H9 (cell line): ENCODE results near the gene NFKBIZ. TPM values are rescaled to one million over a fixed set of nuclear protein-coding genes. Genes with fewer than 3 reads are reported as not detected.

Source experiments
- DNase-seq: peaks from one replicate; pipeline ENCODE4 v3.0.0-alpha.2; 2017
- H2AFZ ChIP-seq: one replicate; pipeline ENCODE4 v1.6.1; 2013; ENCODE audit warnings: mild to moderate bottlenecking, low read length, control low read depth, moderate library complexity
- H2AK5ac ChIP-seq: 2 replicates; pipeline ENCODE4 v1.6.1; 2013; ENCODE audit warnings: low read length, control low read depth, mixed read lengths; ENCODE audit not compliant: insufficient read length
- H2BK120ac ChIP-seq: one replicate; pipeline ENCODE4 v1.6.1; 2013; ENCODE audit warnings: low read depth, mild to moderate bottlenecking, low read length, control low read depth, inconsistent platforms; ENCODE audit not compliant: poor library complexity, severe bottlenecking
- H2BK12ac ChIP-seq: 2 replicates; pipeline ENCODE4 v1.6.1; 2013; ENCODE audit warnings: low read length, control low read depth, mixed read lengths, low read depth; ENCODE audit not compliant: insufficient read length
- H2BK15ac ChIP-seq: 2 replicates; pipeline ENCODE4 v1.6.1; 2013; ENCODE audit warnings: low read depth, low read length, control low read depth
- H2BK20ac ChIP-seq: one replicate; pipeline ENCODE4 v1.6.1; 2013; ENCODE audit warnings: low read depth, mild to moderate bottlenecking, low read length, control low read depth, inconsistent platforms; ENCODE audit not compliant: poor library complexity, severe bottlenecking
- H2BK5ac ChIP-seq: 2 replicates; pipeline ENCODE4 v1.6.1; 2013; ENCODE audit warnings: low read length, control low read depth, mixed read lengths; ENCODE audit not compliant: insufficient read length
- H3K14ac ChIP-seq: 2 replicates; pipeline ENCODE4 v1.6.1; 2013; ENCODE audit warnings: low read length, control low read depth; ENCODE audit not compliant: insufficient read depth
- H3K18ac ChIP-seq: 2 replicates; pipeline ENCODE4 v1.6.1; 2013; ENCODE audit warnings: low read depth, mild to moderate bottlenecking, mixed read lengths, low read length, control low read depth; ENCODE audit not compliant: insufficient read length
- H3K23ac ChIP-seq: 2 replicates; pipeline ENCODE4 v1.6.1; 2013; ENCODE audit warnings: low read length, control low read depth, mixed read lengths, low read depth; ENCODE audit not compliant: insufficient read length
- H3K23me2 ChIP-seq: 2 replicates; pipeline ENCODE4 v1.6.1; 2013; ENCODE audit warnings: low read depth, mild to moderate bottlenecking, mixed read lengths, low read length, control low read depth; ENCODE audit not compliant: insufficient read length, poor library complexity, severe bottlenecking
- H3K27ac ChIP-seq: 2 replicates; pipeline ENCODE4 v1.5.1; 2013; ENCODE audit warnings: low read length, control low read depth, mixed read lengths, low read depth; ENCODE audit not compliant: insufficient read length
- H3K27me3 ChIP-seq: 2 replicates; pipeline ENCODE4 v1.6.1; 2013; ENCODE audit warnings: low read length, control low read depth, inconsistent platforms; ENCODE audit not compliant: insufficient read depth
- H3K4ac ChIP-seq: 2 replicates; pipeline ENCODE4 v1.6.1; 2013; ENCODE audit warnings: low read depth, mild to moderate bottlenecking, control low read depth, inconsistent platforms, low read length, moderate library complexity
- H3K4me1 ChIP-seq: 2 replicates; pipeline ENCODE4 v1.6.1; 2013; ENCODE audit warnings: low read length, control low read depth, inconsistent platforms; ENCODE audit not compliant: insufficient read depth
- H3K4me2 ChIP-seq: 2 replicates; pipeline ENCODE4 v1.6.1; 2013; ENCODE audit warnings: low read length, control low read depth, mixed read lengths; ENCODE audit not compliant: insufficient read length, insufficient read depth
- H3K56ac ChIP-seq: 2 replicates; pipeline ENCODE4 v1.6.1; 2013; ENCODE audit warnings: low read depth, mild to moderate bottlenecking, mixed read lengths, low read length, control low read depth; ENCODE audit not compliant: insufficient read length
- H3K79me1 ChIP-seq: 2 replicates; pipeline ENCODE4 v1.6.1; 2013; ENCODE audit warnings: low read depth, mild to moderate bottlenecking, moderate library complexity, low read length, control low read depth, inconsistent platforms; ENCODE audit not compliant: insufficient read depth, poor library complexity, severe bottlenecking
- H3K79me2 ChIP-seq: 2 replicates; pipeline ENCODE4 v1.6.1; 2013; ENCODE audit warnings: low read length, control low read depth, inconsistent platforms; ENCODE audit not compliant: insufficient read depth
- H3K9ac ChIP-seq: 2 replicates; pipeline ENCODE4 v1.6.1; 2013; ENCODE audit warnings: low read length, control low read depth, mixed read lengths; ENCODE audit not compliant: insufficient read length; ENCODE audit errors: extremely low read depth
- H3K9me3 ChIP-seq: one replicate; pipeline ENCODE4 v1.6.1; 2013; ENCODE audit warnings: low read depth, low read length, inconsistent platforms; ENCODE audit not compliant: control insufficient read depth
- H3T11ph ChIP-seq: one replicate; pipeline ENCODE4 v1.6.1; 2013; ENCODE audit warnings: mild to moderate bottlenecking, low read length, control low read depth, inconsistent platforms
- H4K20me1 ChIP-seq: one replicate; pipeline ENCODE4 v1.6.1; 2013; ENCODE audit not compliant: control insufficient read depth, insufficient read length, insufficient read depth
- H4K5ac ChIP-seq: 2 replicates; pipeline ENCODE4 v1.6.1; 2013; ENCODE audit warnings: low read depth, mild to moderate bottlenecking, mixed read lengths, low read length, control low read depth; ENCODE audit not compliant: insufficient read length
- H4K8ac ChIP-seq: replicated peaks from 2 replicates; pipeline ENCODE4 v1.6.1; 2013; ENCODE audit warnings: low read length, control low read depth, mixed read lengths, low read depth; ENCODE audit not compliant: insufficient read length
- H4K91ac ChIP-seq: 2 replicates; pipeline ENCODE4 v1.6.1; 2013; ENCODE audit warnings: low read depth, mild to moderate bottlenecking, moderate library complexity, mixed read lengths, low read length, control low read depth; ENCODE audit not compliant: insufficient read length
- H3K27ac Mint-ChIP-seq, 3 experiments: 2 replicates in 2 of 3; 3 replicates in 1 of 3; pipeline ENCODE4 v1.8.0; 2020 to 2021; ENCODE audit warnings: mixed read lengths in 3 of 3, mild to moderate bottlenecking in 1 of 3, moderate library complexity in 1 of 3
- H3K27me3 Mint-ChIP-seq: 2 replicates; pipeline ENCODE4 v1.8.0; 2021; ENCODE audit warnings: low read depth, mild to moderate bottlenecking, moderate library complexity, mixed read lengths
- H3K36me3 Mint-ChIP-seq, 3 experiments: 2 replicates in 2 of 3; 3 replicates in 1 of 3; pipeline ENCODE4 v1.8.0; 2020 to 2021; ENCODE audit warnings: low read depth in 3 of 3, mixed read lengths in 3 of 3; ENCODE audit not compliant: insufficient read depth in 1 of 3
- H3K4me1 Mint-ChIP-seq, 2 experiments: 2 replicates each; pipeline ENCODE4 v1.8.0; 2020; ENCODE audit warnings: mixed read lengths in 2 of 2
- H3K4me3 Mint-ChIP-seq, 2 experiments: 2 replicates in 1 of 2; 3 replicates in 1 of 2; pipeline ENCODE4 v1.8.0; 2020 to 2021; ENCODE audit warnings: mild to moderate bottlenecking in 2 of 2, mixed read lengths in 2 of 2, moderate library complexity in 1 of 2
- H3K9me3 Mint-ChIP-seq, 2 experiments: 2 replicates in 1 of 2; 3 replicates in 1 of 2; pipeline ENCODE4 v1.8.0; 2020; ENCODE audit warnings: mild to moderate bottlenecking in 2 of 2, mixed read lengths in 2 of 2, moderate library complexity in 1 of 2
- whole genome bisulfite sequencing: extraction: QIAGEN DNeasy Blood & Tissue Kit; methylation state at CpG from one replicate; pipeline ENCODE4 v1.1.7; 2013; ENCODE audit warnings: missing lambda C conversion rate, low lambda C conversion rate, mixed read lengths; ENCODE audit not compliant: insufficient read length; ENCODE audit errors: extremely low coverage; 5-methylcytosine and 5-hydroxymethylcytosine counted together
- total RNA-seq: library from RNA; stranded (reverse); gene quantifications from 2 replicates; pipeline ENCODE4 v1.2.1, GENCODE V29; 2021
- TF ChIP-seq, protein P1 (sequence below): fragments of 200-600 bp; sonication (generic); conservative IDR thresholded peaks from 3 replicates; pipeline ENCODE4 v1.8.0; 2021; ENCODE audit warnings: antibody characterized with exemption, mild to moderate bottlenecking

Gene NFKBIZ
- total RNA-seq, 1 experiment from 2014 or later, result 11.1 TPM

DNA sequence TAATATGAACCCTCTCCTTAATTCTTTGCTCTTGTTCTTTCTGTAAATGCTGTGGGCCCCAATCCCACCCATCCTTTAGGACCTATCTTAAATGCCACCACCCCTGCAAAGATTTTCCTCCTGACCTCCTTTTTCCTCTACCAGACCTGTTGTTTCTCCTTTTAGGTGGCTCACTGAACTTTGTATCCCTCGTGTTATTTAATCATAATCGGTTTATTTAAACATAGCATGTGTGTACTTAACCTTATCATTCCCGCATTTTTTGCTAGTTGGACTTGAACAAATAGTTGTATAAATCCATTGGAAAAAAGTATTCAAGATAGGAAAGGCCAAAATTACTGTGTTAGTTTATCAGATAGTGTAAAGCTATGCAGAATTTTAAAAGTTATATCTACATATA lies 988 bp upstream of the NFKBIZ start:
- H3K4me1 Mint-ChIP-seq, result peaks cover 34 to 42% of the 10 kb centered on the region in 2 experiments
- no peak overlapping the region for H2AFZ ChIP-seq

More for the DNA sequence above, 988 bp upstream of the NFKBIZ start:
- Histone ChIP-seq H3K56ac (no peak overlapping the region), H2BK12ac (no peak overlapping the region), H3K27me3 (no peaks in the 10 kb centered on the region), H2BK20ac (no peak overlapping the region), H3K79me1 (no peaks in the 10 kb centered on the region), H4K8ac (no peak overlapping the region), H3K9ac (peak overlapping the region; percentile 71), H4K91ac (no peak overlapping the region), H2AK5ac (no peak overlapping the region), H3K23ac (no peak overlapping the region), H4K20me1 (no peaks in the 10 kb centered on the region), H2BK5ac (no peak overlapping the region), H3K79me2 (peaks cover 15% of the 10 kb centered on the region; the same call in 1 of the 2 replicates), H3K4me1 (peaks cover 2% of the 10 kb centered on the region; the same call in 1 of the 2 replicates), H3K4me2 (peak overlapping the region; percentile 41), H3K23me2 (no peaks in the 10 kb centered on the region), H3K14ac (no peak overlapping the region), H3T11ph (no peak overlapping the region), H3K18ac (no peak overlapping the region), H3K4ac (no peak overlapping the region), H4K5ac (no peak overlapping the region), H3K9me3 (no peaks in the 10 kb centered on the region), H2BK120ac (no peak overlapping the region), H2BK15ac (no peak overlapping the region), H3K27ac (peak overlapping the region; percentile 24)
- H3K27ac Mint-ChIP-seq, result peak overlapping the region in 1 of 3 experiments; percentile 25; a peak in 3 of 7 replicates
- H3K9me3 Mint-ChIP-seq, result no peaks in the 10 kb centered on the region
- no peak for DNase-seq
- H3K36me3 Mint-ChIP-seq, result peaks cover 16 to 31% (median 23%) of the 10 kb centered on the region in 3 experiments
- H3K4me3 Mint-ChIP-seq, result peak overlapping the region; percentile 80; a peak in 4 of 5 replicates
- no peaks in the 10 kb centered on the region for H3K27me3 Mint-ChIP-seq
- no CpG with 5 or more reads among the region's 3 CpGs for WGBS
- TF ChIP-seq, protein P1, sequence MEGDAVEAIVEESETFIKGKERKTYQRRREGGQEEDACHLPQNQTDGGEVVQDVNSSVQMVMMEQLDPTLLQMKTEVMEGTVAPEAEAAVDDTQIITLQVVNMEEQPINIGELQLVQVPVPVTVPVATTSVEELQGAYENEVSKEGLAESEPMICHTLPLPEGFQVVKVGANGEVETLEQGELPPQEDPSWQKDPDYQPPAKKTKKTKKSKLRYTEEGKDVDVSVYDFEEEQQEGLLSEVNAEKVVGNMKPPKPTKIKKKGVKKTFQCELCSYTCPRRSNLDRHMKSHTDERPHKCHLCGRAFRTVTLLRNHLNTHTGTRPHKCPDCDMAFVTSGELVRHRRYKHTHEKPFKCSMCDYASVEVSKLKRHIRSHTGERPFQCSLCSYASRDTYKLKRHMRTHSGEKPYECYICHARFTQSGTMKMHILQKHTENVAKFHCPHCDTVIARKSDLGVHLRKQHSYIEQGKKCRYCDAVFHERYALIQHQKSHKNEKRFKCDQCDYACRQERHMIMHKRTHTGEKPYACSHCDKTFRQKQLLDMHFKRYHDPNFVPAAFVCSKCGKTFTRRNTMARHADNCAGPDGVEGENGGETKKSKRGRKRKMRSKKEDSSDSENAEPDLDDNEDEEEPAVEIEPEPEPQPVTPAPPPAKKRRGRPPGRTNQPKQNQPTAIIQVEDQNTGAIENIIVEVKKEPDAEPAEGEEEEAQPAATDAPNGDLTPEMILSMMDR, result no peak
